Activated CD8-positive, alpha-beta T cell treated with anti-CD3 and anti-CD28 coated beads, Interleukin-2, amount 10 ng/mL, durations not matched to agents 7 days and 5 days (primary cell): ENCODE measurements around the gene PPRC1. TPM values are rescaled to one million over a fixed set of nuclear protein-coding genes. Genes with fewer than 3 reads are reported as not detected.
A peak's percentile ranks its signal among the peaks of the same experiment; 100 is the strongest.
"Not testable (repeated sequence)": the region's sequence is repeated elsewhere in the genome, so short reads cannot be mapped to it uniquely, and the experiment has no call there.

ENCODE experiments used
- ATAC-seq: fragments of 150-1000 bp; cut with Tn5 transposase; one replicate; pipeline ENCODE4 v1.10.0; 2021; ENCODE audit warnings: moderate library complexity
- CTCF ChIA-PET: fragments of 350-600 bp; sonication (Branson Sonifier 250); formaldehyde crosslinking; loops from one replicate; lab custom pipeline; 2021; ENCODE audit warnings: antibody characterized with exemption; lab: Charles Lee
- POLR2A ChIA-PET: fragments of 350-600 bp; sonication (Branson Sonifier 250); formaldehyde crosslinking; loops from one replicate; lab custom pipeline; 2021; ENCODE audit warnings: antibody characterized with exemption; lab: Charles Lee
- DNase-seq: peaks from one replicate; pipeline ENCODE4 v3.0.0-alpha.2; 2020
- H3K27ac Mint-ChIP-seq: one replicate; pipeline ENCODE4 v1.8.0; 2021; ENCODE audit warnings: mild to moderate bottlenecking, mixed read lengths
- H3K27me3 Mint-ChIP-seq: one replicate; pipeline ENCODE4 v1.8.0; 2021; ENCODE audit warnings: low read depth, mixed read lengths
- H3K36me3 Mint-ChIP-seq: one replicate; pipeline ENCODE4 v1.8.0; 2021; ENCODE audit warnings: low read depth, mixed read lengths
- H3K4me1 Mint-ChIP-seq: one replicate; pipeline ENCODE4 v1.8.0; 2021; ENCODE audit warnings: low read depth, mixed read lengths
- H3K4me3 Mint-ChIP-seq: one replicate; pipeline ENCODE4 v1.8.0; 2021; ENCODE audit warnings: mild to moderate bottlenecking, mixed read lengths
- H3K9me3 Mint-ChIP-seq: one replicate; pipeline ENCODE4 v1.8.0; 2022; ENCODE audit warnings: mixed read lengths; ENCODE audit not compliant: insufficient read depth
- total RNA-seq, 2 experiments: library from RNA; stranded (reverse); gene quantifications; one replicate each; pipeline ENCODE4 v1.2.3, GENCODE V29; 2021

The PPRC1 gene
- total RNA-seq, 2 experiments from 2014 or later = 56.5 to 58.9 TPM

DNA sequence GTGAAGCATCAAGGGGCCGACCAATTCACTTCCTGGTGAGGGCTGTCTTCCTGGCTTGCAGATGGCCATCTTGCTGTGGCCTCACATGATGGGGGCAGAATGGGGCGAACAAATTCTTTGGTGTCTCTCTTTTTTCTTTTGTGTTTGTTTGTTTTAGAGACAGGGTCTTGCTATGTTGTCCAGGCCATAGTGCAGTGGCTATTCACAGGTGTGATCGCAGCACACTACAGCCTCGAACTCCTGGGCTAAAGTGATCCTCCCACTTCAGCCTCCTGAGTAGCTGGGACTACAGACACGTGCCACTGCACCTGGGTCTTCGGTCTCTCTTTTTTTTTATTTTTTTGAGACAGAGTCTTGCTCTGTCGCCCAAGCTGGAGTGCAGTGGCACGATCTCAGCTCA is 39.4 kb downstream of the PPRC1 start:
- ChIA-PET CTCF (interaction anchor here (1.5 kb wide), 1 partner anchor 99 kb away, joined by 3 read pairs; no protein-coding TSS in a partner anchor), POLR2A (no interaction called here)
- Mint-ChIP-seq H3K4me1 (peaks cover 6% of the 10 kb centered on the region), H3K27me3 (no peaks in the 10 kb centered on the region), H3K36me3 (no peaks in the 10 kb centered on the region), H3K4me3 (no peak overlapping the region), H3K9me3 (no peaks in the 10 kb centered on the region), H3K27ac (no peak overlapping the region)
- no peak for DNase-seq
- ATAC-seq = no peak

DNA sequence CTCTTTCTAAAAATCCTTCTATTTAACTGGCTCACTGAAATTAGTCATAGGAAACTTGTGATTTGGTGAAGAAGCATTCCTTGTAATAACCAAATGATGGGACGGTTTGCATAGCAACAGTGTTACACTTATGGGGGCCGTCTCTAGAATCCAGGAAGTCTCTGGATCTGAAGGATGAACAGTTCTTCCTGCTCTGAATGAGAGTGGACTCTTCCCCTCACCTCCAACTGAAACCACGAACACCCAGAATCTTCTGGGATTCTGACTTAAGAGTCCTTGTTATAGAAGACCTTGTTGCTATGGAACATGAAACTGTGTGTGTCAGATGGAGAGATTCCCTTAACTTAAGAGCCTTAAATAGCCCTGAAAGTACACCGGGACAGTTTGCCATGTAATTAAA is 42.6 kb downstream of the PPRC1 start:
- H3K27me3 Mint-ChIP-seq = no peaks in the 10 kb centered on the region
- DNase-seq (no peak), ATAC-seq (no peak)
- no peaks in the 10 kb centered on the region for H3K4me1 Mint-ChIP-seq
- no peaks in the 10 kb centered on the region for H3K9me3 Mint-ChIP-seq
- CTCF ChIA-PET = no interaction called here
- no peak overlapping the region for H3K27ac Mint-ChIP-seq
- H3K36me3 Mint-ChIP-seq = no peaks in the 10 kb centered on the region
- no peak overlapping the region for H3K4me3 Mint-ChIP-seq
- POLR2A ChIA-PET = no interaction called here

DNA sequence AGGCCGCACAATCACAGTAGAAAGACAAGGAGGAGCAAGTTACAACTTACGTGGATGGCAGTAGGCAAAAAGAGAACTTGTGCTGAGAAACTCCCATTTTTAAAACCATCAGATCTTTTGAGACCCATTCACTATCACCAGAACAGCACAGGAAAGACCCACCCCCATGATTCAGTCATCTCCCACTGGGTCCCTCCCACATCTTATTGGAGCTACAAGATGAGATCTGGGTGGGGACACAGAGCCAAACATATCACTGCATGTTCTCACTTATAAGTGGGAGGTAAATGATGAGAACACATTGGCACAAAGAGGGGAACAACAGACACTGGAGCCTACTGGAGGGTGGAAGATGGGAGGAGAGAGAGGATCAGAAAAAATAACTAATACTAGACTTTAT is 51.8 kb downstream of the PPRC1 start:
- H3K9me3 Mint-ChIP-seq = peaks cover 7% of the 10 kb centered on the region
- H3K27ac Mint-ChIP-seq = no peak overlapping the region
- peaks cover 3% of the 10 kb centered on the region for H3K27me3 Mint-ChIP-seq
- DNase-seq (no peak), ATAC-seq (no peak)
- H3K4me1 Mint-ChIP-seq = peaks cover 13% of the 10 kb centered on the region
- peaks cover 3% of the 10 kb centered on the region for H3K36me3 Mint-ChIP-seq
- no peak overlapping the region for H3K4me3 Mint-ChIP-seq
- CTCF ChIA-PET = interaction anchor here (1.4 to 3.9 kb wide), 2 partner anchors 15 to 47 kb away, joined by 3 to 27 read pairs; no protein-coding TSS in a partner anchor
- POLR2A ChIA-PET = no interaction called here

DNA sequence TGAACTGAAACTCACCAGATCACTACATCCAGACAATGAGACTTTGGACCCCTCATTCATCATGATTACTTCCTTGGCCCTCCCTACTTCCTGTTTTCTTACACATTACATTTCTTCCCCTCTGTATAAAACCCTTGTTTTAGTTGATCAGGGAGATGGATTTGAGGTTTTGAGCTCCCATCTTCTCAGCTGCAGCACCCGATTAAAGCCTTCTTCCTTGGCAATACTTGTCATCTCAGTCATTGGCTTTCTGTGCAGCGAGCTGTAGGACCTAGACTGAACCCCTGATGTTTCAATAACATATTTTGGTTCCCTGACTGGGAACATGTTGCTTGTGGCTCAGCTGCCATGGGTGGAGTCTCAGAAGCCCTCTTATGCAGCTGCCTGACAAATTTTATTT is 52.4 kb downstream of the PPRC1 start:
- ATAC-seq = no peak
- POLR2A ChIA-PET = interaction anchor here (0.6 kb wide), 1 partner anchor 166 kb away, joined by 3 read pairs; no protein-coding TSS in a partner anchor
- Mint-ChIP-seq H3K4me3 (no peak overlapping the region), H3K36me3 (peaks cover 3% of the 10 kb centered on the region), H3K27me3 (peaks cover 3% of the 10 kb centered on the region), H3K4me1 (peaks cover 14% of the 10 kb centered on the region), H3K9me3 (peaks cover 7% of the 10 kb centered on the region), H3K27ac (no peak overlapping the region)
- no peak for DNase-seq
- CTCF ChIA-PET = interaction anchor here (1.1 to 3.9 kb wide), 4 partner anchors 15 to 166 kb away, joined by 3 to 27 read pairs (median 4); no protein-coding TSS in a partner anchor

DNA sequence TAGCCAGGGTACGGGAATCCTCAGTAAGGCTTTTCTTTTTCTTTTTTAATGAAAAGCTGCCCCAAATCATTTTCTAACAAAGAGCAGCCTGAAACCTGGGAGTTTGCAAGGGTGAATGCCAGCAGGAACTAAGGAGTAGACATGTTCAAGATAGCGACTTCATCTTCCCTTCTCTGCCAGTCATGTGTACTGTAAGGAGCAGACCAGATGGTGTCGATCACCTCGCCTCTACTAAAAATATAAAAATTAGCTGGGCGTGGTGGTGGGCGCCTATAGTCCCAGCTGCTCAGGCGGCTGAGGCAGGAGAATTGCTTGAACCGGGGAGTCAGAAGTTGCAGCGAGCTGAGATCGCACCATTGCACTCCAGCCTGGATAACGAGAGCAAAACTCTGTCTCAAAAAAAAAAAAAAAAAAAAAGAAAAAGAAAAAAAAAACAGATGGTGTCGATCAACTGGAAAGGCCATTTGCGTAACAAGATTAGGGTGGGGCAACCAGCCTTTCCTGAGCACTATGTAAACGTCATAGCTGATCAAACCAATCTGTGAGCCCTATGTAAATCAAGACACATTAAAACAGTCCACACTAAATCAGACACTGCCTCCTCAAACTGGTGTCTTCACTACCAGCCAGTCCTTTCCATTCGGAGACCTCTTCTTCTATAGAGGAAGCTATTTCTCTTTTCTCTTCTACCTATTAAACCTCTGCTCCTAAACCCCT is 53.1 kb downstream of the PPRC1 start:
- Mint-ChIP-seq H3K27ac (no peak overlapping the region), H3K9me3 (peaks cover 7% of the 10 kb centered on the region), H3K4me3 (no peak overlapping the region), H3K4me1 (peaks cover 14% of the 10 kb centered on the region), H3K36me3 (peaks cover 3% of the 10 kb centered on the region), H3K27me3 (peaks cover 3% of the 10 kb centered on the region)
- ChIA-PET CTCF (interaction anchor here (1.1 to 3.9 kb wide), 4 partner anchors 16 to 166 kb away, joined by 3 to 27 read pairs (median 4); no protein-coding TSS in a partner anchor), POLR2A (no interaction called here)
- no peak for DNase-seq
- ATAC-seq = no peak

DNA sequence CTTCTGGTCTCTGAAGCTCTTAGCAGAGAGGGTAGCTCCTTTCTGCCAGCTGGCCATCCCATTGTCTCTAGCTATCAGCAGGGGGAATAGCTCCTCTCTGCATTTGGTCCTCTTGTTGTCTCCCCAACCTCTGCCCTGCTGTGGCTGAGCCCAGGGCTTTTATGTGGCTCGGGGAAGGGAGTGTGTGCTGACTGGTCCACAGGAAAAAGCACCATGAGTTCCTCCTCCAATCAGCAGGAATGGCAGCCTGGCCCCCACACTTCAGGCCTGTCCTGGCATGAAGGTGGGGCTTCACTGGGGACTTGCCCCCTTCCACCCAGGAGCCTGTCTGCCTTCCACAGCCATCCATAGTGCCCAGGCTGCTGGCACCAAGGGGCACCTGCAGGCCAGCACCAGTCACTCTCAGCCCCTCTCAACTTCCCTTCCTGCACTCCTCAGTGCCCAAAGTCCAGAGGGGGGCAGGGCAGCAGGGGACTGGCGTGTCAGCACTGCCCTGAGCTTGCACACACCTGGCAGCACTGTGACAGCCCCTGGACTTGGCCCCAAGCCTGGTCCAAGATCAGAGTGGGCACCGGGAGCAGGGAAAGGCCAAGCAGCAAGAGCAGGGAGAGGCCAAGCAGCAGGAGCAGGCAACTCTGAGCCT is 55.6 kb downstream of the PPRC1 start:
- H3K4me1 Mint-ChIP-seq = peaks cover 14% of the 10 kb centered on the region
- H3K9me3 Mint-ChIP-seq = peaks cover 7% of the 10 kb centered on the region

DNA sequence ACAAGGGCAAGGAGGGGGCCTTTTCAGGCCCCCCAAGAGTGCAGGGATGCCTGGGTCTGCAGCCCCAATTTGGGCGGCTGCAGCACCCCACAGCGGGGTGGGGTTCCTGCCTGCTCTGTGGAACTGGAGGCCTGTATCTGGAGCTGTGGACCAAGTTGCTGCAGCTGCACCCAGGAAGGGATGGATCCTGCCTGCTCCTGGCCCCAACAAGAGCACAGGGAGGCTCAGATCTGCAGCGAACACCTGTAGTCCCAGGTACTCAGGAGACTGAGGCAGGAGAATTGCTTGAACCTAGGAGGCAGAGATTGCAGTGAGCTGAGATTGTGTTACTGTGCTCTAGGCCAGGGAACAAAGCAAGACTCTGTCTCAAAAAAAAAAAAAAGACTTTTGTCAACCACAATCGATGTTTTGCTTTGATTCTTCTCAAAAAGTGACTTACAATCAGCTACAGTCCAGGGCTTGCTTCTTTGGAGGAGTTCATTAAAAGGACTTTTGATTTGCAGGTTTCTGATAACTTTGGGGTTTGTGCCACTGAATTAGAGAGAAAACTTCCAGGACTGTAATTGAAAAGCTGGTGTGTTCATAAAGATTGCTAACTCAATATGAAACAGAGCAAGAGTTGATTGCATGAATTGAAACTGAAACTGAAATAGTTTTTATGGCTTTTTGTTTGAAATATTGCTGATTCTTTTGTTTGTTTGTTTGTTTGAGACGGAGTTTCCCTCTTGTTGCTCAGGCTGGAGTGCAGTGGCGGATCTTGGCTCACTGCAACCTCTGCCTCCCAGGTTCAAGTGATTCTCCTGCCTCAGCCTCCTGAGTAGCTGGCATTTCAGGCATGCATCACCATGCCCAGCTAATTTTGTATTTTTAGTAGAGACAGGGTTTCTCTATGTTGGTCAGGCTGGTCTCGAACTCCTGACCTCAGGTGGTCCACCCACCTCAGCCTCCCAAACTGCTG is 56.4 kb downstream of the PPRC1 start:
- CTCF ChIA-PET = interaction anchor here (0.6 to 3.4 kb wide), 12 partner anchors 18 to 1004 kb away, joined by 3 to 21 read pairs (median 4); partner anchors contain the start of gene ACTR1A
- ATAC-seq = peak; percentile 79
- peak overlapping the region; percentile 90 for H3K27ac Mint-ChIP-seq
- not testable (repeated sequence) for DNase-seq, H3K27me3 Mint-ChIP-seq, H3K36me3 Mint-ChIP-seq, H3K9me3 Mint-ChIP-seq
- peaks cover 14% of the 10 kb centered on the region for H3K4me1 Mint-ChIP-seq
- H3K4me3 Mint-ChIP-seq = peak overlapping the region; percentile 59
- POLR2A ChIA-PET = interaction anchor here (0.6 to 1.1 kb wide), 5 partner anchors 20 to 1502 kb away, joined by 3 to 5 read pairs (median 3); no protein-coding TSS in a partner anchor

More for the DNA sequence above, 55.6 kb downstream of the PPRC1 start:
- no peak for DNase-seq
- Mint-ChIP-seq H3K4me3 (no peak overlapping the region), H3K27ac (peak overlapping the region; percentile 47), H3K27me3 (peaks cover 2% of the 10 kb centered on the region), H3K36me3 (peaks cover 9% of the 10 kb centered on the region)
- ATAC-seq = no peak
- ChIA-PET CTCF (interaction anchor here (1.2 to 3.9 kb wide), 8 partner anchors 19 to 316 kb away, joined by 3 to 27 read pairs (median 6); partner anchors contain the start of gene SUFU), POLR2A (interaction anchor here (0.9 to 1.2 kb wide), 3 partner anchors 38 to 205 kb away, joined by 3 read pairs; no protein-coding TSS in a partner anchor)

DNA sequence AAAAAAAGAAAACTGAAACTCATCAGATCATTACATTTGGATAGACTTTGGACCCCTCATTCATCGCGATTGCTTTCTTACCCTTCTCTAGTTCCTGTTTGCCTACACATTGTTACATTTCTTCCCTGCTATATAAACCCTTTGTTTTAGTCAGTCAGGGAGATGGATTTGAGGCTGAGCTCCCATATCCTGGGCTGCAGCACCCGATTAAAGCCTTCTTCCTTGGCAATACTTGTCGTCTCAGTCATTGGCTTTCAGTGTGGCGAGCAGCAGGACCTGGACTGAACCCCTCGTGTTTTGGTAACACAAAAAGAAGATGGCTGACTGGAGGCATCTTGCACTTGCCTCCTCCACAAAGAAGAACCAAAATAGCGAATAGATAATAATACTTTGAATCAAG is 59.1 kb downstream of the PPRC1 start:
- no peak for ATAC-seq
- no peak for DNase-seq
- Mint-ChIP-seq H3K9me3 (no peaks in the 10 kb centered on the region), H3K27ac (no peak overlapping the region), H3K36me3 (peaks cover 9% of the 10 kb centered on the region), H3K27me3 (peaks cover 1% of the 10 kb centered on the region), H3K4me3 (no peak overlapping the region), H3K4me1 (peaks cover 14% of the 10 kb centered on the region)
- ChIA-PET CTCF (interaction anchor here (0.9 to 1.1 kb wide), 2 partner anchors 22 to 39 kb away, joined by 3 read pairs; no protein-coding TSS in a partner anchor), POLR2A (no interaction called here)

DNA sequence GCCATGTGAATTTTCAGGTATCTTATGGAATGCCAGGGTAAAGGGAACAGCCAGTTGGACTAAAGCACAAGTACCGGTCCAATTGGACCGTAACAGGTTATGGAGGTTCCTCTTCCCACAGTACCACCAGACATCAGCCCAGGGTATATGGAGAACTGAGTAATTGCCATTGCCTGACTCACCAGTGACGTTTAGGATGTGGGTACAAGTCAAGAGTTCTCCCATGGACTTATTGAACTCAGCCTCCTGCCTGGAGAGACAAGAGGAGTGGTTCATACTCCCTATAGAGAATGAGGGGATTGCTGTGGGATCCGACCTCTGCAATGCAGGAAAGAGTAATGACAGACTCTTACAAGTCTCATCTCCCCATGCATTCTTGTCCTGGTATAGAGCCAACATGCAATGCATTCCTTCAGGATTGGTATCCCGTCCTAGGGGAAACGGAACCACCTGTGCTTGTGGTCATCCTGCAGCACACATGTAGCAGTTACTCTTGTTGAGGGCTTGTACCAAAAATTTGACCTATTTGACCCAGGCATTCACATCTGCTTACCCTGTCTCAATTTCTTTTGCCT is 62.5 kb downstream of the PPRC1 start:
- Mint-ChIP-seq H3K27me3 (peaks cover 5% of the 10 kb centered on the region), H3K9me3 (no peaks in the 10 kb centered on the region), H3K4me1 (no peaks in the 10 kb centered on the region), H3K36me3 (peaks cover 6% of the 10 kb centered on the region), H3K27ac (no peak overlapping the region), H3K4me3 (no peak overlapping the region)
- DNase-seq = no peak
- ATAC-seq = no peak
- ChIA-PET CTCF (no interaction called here), POLR2A (no interaction called here)

DNA sequence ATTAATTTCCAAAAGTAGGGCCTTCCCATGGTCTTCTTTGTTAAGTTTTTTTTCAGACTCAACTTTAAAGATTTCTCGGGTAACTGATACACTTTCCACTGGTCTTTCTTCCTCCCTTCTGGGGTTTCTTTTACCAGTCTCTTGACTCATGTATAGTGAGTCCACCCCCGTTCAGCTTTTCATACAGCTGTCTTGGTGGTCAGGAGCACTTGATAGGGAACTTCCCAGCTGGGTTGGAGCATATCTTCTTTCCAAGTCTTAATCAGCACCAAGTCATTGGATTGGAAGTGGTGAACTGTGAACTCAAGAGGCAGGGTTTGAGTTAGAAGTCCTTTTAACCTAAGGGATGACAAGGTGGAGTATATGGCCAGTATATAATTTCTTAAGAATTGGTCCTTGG is 64.1 kb downstream of the PPRC1 start:
- ChIA-PET CTCF (no interaction called here), POLR2A (no interaction called here)
- Mint-ChIP-seq H3K36me3 (peaks cover 3% of the 10 kb centered on the region), H3K4me3 (no peak overlapping the region), H3K27me3 (peaks cover 6% of the 10 kb centered on the region), H3K4me1 (no peaks in the 10 kb centered on the region), H3K9me3 (no peaks in the 10 kb centered on the region), H3K27ac (no peak overlapping the region)
- no peak for DNase-seq
- no peak for ATAC-seq

DNA sequence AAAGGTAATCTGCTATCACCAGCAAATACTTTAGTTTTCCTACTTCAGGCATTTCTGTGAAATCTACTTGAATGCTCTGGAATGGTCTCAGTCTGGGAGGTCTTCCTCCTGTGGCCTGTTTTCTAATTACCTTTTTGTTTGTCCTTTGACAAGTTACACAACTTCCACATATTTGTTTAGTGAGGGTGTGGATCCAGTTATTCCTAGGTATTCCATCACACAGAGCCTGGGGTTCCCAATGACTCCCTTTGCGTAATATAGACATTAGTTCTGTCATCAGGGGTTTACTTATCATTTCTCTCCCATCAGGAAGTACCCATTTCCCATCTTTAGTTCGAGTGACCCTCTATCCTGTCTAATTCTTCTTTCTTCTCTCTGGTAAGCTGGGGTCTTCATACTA is 65.2 kb downstream of the PPRC1 start:
- ChIA-PET POLR2A (no interaction called here), CTCF (interaction anchor here (1.8 kb wide), 1 partner anchor 154 kb away, joined by 6 read pairs; no protein-coding TSS in a partner anchor)
- peaks cover 7% of the 10 kb centered on the region for H3K4me1 Mint-ChIP-seq
- peaks cover 7% of the 10 kb centered on the region for H3K27me3 Mint-ChIP-seq
- DNase-seq = no peak
- no peaks in the 10 kb centered on the region for H3K36me3 Mint-ChIP-seq
- no peak for ATAC-seq
- H3K4me3 Mint-ChIP-seq = no peak overlapping the region
- no peaks in the 10 kb centered on the region for H3K9me3 Mint-ChIP-seq
- H3K27ac Mint-ChIP-seq = no peak overlapping the region
